Activated T-cell treated with anti-CD3 and anti-CD28 coated beads for 24 hours (primary cell): Measurements from ENCODE around the gene ABHD18.

Experiments used
- DNase-seq: peaks from one replicate; pipeline ENCODE4 v3.0.0-alpha.2; 2020; ENCODE audit warnings: low read depth

Gene ABHD18

DNA sequence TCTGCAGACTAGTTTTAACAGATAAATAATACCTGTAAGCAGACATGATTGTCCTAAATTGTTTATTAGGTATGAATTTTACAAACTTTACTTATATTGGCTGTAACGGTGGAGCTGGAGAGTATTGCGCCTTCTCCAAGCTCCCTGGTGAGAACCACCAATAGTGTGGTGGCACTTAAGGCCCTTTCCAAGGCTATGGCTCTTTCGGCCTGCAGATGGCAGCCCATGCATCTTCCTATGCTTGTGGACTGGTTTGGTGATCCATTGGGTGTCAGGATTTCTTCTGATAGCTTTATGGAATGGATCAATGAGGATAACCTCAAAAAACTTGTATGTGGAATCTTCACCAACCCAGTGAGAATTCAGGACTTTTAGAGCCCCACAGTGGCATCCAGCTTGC lies 103.7 kb downstream of the ABHD18 start:
- no peak for DNase-seq

DNA sequence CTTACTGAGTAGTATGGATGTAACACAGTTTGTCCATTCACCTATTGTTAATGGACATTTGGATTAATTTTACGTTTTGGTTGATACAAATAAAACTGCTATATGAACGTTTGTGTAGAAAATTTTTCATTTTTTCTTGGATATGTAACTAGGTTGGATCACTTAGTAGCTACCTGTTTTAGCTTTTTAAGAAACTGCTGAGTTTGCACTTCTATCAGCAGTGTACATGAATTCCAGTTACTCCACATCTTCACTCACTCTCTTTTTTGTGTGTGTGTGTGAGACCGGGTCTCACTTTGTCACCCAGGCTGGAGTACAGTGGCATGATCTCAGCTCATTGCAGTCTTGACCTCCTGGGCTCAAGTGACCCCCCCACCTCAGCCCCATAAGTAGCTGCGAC lies 111.3 kb downstream of the ABHD18 start:
- no peak for DNase-seq
